NCI-H510A (cell line): ENCODE results near the gene ANKRD33.

Experiments used
- DNase-seq: peaks from one replicate; lab custom pipeline; 2025; lab: John Stamatoyannopoulos, UW

ANKRD33 gene

GRCh38 chr12:51920046-51920445 is 32.1 kb downstream of the ANKRD33 start:
- no peak for DNase-seq

- no peak for DNase-seq
Observed at GRCh38 chr12:51921017-51921725, 33.3 kb downstream of the ANKRD33 start.

DNA sequence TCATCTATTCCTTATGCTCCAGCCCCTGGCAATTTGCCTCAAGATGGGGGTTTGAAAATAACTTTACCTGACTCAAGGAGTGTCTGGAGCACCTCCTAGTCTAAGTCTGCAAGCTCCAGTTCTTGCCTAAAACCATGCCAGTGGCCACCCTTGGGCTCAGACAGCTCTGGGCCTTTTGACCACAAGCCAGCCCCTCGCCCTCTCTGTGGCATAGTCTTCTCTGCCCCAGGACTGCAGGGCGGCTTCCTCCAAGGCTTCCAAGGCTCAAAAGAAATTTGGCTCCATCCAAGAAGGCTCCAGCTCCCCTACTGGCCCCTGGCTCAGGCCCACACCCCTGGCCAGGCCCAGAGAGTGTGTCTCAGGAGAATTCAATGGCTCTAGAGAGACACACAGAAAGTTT is 34.2 kb downstream of the ANKRD33 start:
- DNase-seq, result no peak

- DNase-seq, result no peak
Observed at GRCh38 chr12:51922762-51923505, 35.0 kb downstream of the ANKRD33 start.

GRCh38 chr12:51923506-51924365 is 35.8 kb downstream of the ANKRD33 start:
- no peak for DNase-seq

GRCh38 chr12:51924551-51925319 is 36.8 kb downstream of the ANKRD33 start:
- no peak for DNase-seq

GRCh38 chr12:51925346-51926063 is 37.6 kb downstream of the ANKRD33 start:
- DNase-seq, result no peak

DNA sequence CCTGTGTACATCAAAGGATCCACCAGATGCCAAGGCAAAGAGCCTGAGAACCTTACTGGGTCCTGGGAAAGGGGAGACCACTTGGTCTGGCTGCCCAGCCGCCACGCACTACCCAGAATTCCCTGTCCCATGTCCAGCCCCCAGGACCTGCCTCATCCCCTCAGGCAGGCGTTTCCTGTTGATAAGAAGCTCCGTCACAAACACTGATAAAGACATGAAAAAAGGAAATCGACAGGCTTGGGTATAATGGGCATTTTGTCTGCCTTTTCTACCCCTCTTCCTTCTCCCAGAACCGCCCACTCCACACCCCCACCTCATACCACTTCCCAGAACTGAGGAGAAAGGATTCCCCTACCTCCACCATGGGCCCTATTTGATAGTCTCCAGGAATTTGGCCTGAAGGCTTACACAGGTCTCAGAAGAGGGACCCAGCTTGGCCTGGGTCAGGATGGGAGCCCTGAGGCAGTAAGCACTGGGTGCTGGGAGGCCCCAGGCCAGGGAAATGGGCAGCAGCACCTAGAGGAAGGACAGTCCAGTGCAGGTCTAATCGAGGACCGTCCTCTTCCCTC is 38.2 kb downstream of the ANKRD33 start:
- DNase-seq, result no peak

GRCh38 chr12:51926718-51927117 is 38.8 kb downstream of the ANKRD33 start:
- DNase-seq, result no peak

- no peak for DNase-seq
Observed at GRCh38 chr12:51932218-51933076, 44.5 kb downstream of the ANKRD33 start.

DNA sequence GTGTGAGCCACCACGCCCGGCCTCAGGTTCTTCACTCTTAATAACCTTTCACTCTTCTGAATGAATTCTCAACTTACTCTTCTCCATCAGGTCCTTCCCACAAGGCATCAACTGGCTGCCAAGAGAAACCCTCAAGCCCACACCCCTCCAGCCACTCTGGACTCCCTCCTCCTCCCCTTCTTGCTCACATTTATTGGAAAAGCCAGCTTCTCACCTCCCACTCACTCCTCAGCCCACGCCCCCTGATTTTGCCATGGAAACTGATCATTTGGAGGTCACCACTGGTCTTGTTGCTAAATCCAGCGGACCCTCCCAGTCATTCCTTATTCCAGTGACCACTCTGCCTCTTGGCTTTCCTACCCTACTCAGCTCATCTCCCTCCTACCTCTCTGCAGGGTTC is 46.2 kb downstream of the ANKRD33 start:
- DNase-seq, result no peak

GRCh38 chr12:51937926-51938325 is 50.0 kb downstream of the ANKRD33 start:
- no peak for DNase-seq

GRCh38 chr12:51938726-51939125 is 50.8 kb downstream of the ANKRD33 start:
- DNase-seq, result no peak

GRCh38 chr12:51941011-51941581 is 53.2 kb downstream of the ANKRD33 start:
- peak; percentile 42 for DNase-seq
